Smooth muscle cell (in vitro differentiated cells): ENCODE measurements around the gene METTL3. TPM values are rescaled to one million over a fixed set of nuclear protein-coding genes. Genes with fewer than 3 reads are reported as not detected.

Source experiments
- DNase-seq: peaks from one replicate; lab custom pipeline; 2025; ENCODE audit not compliant: unreplicated experiment; lab: John Stamatoyannopoulos, UW
- H2AFZ ChIP-seq: fragments of 200-600 bp; sonication (generic); 2 replicates; pipeline ENCODE4 v1.6.0; 2016; ENCODE audit warnings: antibody characterized with exemption, low read depth, mild to moderate bottlenecking
- H3F3A ChIP-seq: fragments of 200-600 bp; sonication (generic); 2 replicates; pipeline ENCODE4 v1.6.0; 2017; ENCODE audit warnings: antibody characterized with exemption, low read depth
- H3K27ac ChIP-seq: fragments of 200-600 bp; sonication (generic); 2 replicates; pipeline ENCODE4 v1.5.1; 2016; ENCODE audit warnings: low read depth, mild to moderate bottlenecking
- H3K27me3 ChIP-seq: fragments of 200-600 bp; sonication (generic); 2 replicates; pipeline ENCODE4 v1.6.1; 2016; ENCODE audit warnings: low read depth, mild to moderate bottlenecking
- H3K36me3 ChIP-seq: fragments of 200-600 bp; sonication (generic); 2 replicates; pipeline ENCODE4 v1.5.1; 2016; ENCODE audit warnings: low read depth
- H3K4me1 ChIP-seq: fragments of 200-600 bp; sonication (generic); 2 replicates; pipeline ENCODE4 v1.5.1; 2016; ENCODE audit warnings: low read depth
- H3K4me2 ChIP-seq: fragments of 200-600 bp; sonication (generic); 2 replicates; pipeline ENCODE4 v1.6.0; 2016; ENCODE audit warnings: mild to moderate bottlenecking
- H3K4me3 ChIP-seq: fragments of 200-600 bp; sonication (generic); 2 replicates; pipeline ENCODE4 v1.5.1; 2016; ENCODE audit warnings: mild to moderate bottlenecking
- H3K79me2 ChIP-seq: fragments of 200-600 bp; sonication (generic); 2 replicates; pipeline ENCODE4 v1.6.0; 2016; ENCODE audit warnings: low read depth, mild to moderate bottlenecking
- H3K9ac ChIP-seq: fragments of 200-600 bp; sonication (generic); 2 replicates; pipeline ENCODE4 v1.6.0; 2016; ENCODE audit warnings: low read depth
- H3K9me3 ChIP-seq: fragments of 200-600 bp; sonication (generic); replicated peaks from 2 replicates; pipeline ENCODE4 v1.5.1; 2016; ENCODE audit warnings: low read depth
- H4K20me1 ChIP-seq: fragments of 200-600 bp; sonication (generic); 2 replicates; pipeline ENCODE4 v1.6.0; 2016; ENCODE audit warnings: low read depth
- CTCF ChIP-seq: fragments of 200-600 bp; sonication (generic); IDR thresholded peaks from 2 replicates; pipeline ENCODE4 v1.5.1; 2017; ENCODE audit warnings: borderline replicate concordance, mild to moderate bottlenecking, antibody characterized with exemption; ENCODE audit not compliant: insufficient read depth, poor library complexity, severe bottlenecking
- WGBS: methylation state at CpG from one replicate; pipeline ENCODE4 v1.1.7; 2016; ENCODE audit warnings: low lambda C conversion rate; 5-methylcytosine and 5-hydroxymethylcytosine counted together
- polyA plus RNA-seq: library from polyadenylated mRNA; unstranded; fragments of >200 nt; fragmentation: Nextera tagmentation; extraction: Ambion mirVana; gene quantifications from 2 replicates; pipeline ENCODE4 v1.2.1, GENCODE V29; 2016
- total RNA-seq: library from RNA; depleted of rRNA; stranded (reverse); fragments of >200 nt; gene quantifications from 2 replicates; pipeline ENCODE4 v1.2.3, GENCODE V29; 2014

Gene METTL3
- total and polyA plus RNA-seq, 2 experiments from 2014 or later, result 25.5 to 37.6 TPM

- DNase-seq, result no peak
- H3K36me3 ChIP-seq, result no peaks in the 10 kb centered on the region
- 88% methylated on average over 7 of the region's 7 CpGs for WGBS
- H3K27me3 ChIP-seq, result no peaks in the 10 kb centered on the region
- no peaks in the 10 kb centered on the region for H4K20me1 ChIP-seq
- H3F3A ChIP-seq, result no peaks in the 10 kb centered on the region
- H3K27ac ChIP-seq, result no peak overlapping the region
- no peaks in the 10 kb centered on the region for H3K79me2 ChIP-seq
- H3K4me3 ChIP-seq, result no peak overlapping the region
- H2AFZ ChIP-seq, result no peak overlapping the region
- H3K9ac ChIP-seq, result no peak overlapping the region
- H3K4me1 ChIP-seq, result peaks cover 29% of the 10 kb centered on the region
- no peak overlapping the region for H3K4me2 ChIP-seq
- TF ChIP-seq CTCF, result no peak
- H3K9me3 ChIP-seq, result no peaks in the 10 kb centered on the region
These were observed 12.1 kb upstream of the METTL3 start for GRCh38 chr14:21523203-21523602.

- WGBS, result 92% methylated on average over 2 of the region's 2 CpGs
- H3F3A ChIP-seq, result no peaks in the 10 kb centered on the region
- TF ChIP-seq CTCF, result no peak
- H3K4me3 ChIP-seq, result no peak overlapping the region
- H3K79me2 ChIP-seq, result no peaks in the 10 kb centered on the region
- H3K4me2 ChIP-seq, result no peak overlapping the region
- no peaks in the 10 kb centered on the region for H4K20me1 ChIP-seq
- H3K9me3 ChIP-seq, result no peaks in the 10 kb centered on the region
- no peak overlapping the region for H2AFZ ChIP-seq
- H3K36me3 ChIP-seq, result no peaks in the 10 kb centered on the region
- no peak overlapping the region for H3K27ac ChIP-seq
- DNase-seq, result no peak
- H3K27me3 ChIP-seq, result no peaks in the 10 kb centered on the region
- peaks cover 17% of the 10 kb centered on the region for H3K4me1 ChIP-seq
- no peak overlapping the region for H3K9ac ChIP-seq
These were observed 10.4 kb upstream of the METTL3 start for GRCh38 chr14:21521501-21521900.

GRCh38 chr14:21520767-21521166 is 9.6 kb upstream of the METTL3 start:
- DNase-seq, result no peak
- H3K4me3 ChIP-seq, result no peak overlapping the region
- H3K27ac ChIP-seq, result no peak overlapping the region
- H3K36me3 ChIP-seq, result no peaks in the 10 kb centered on the region
- WGBS, result 95% methylated on average over 1 of the region's 1 CpG
- peaks cover 16% of the 10 kb centered on the region for H3K4me1 ChIP-seq
- no peaks in the 10 kb centered on the region for H3F3A ChIP-seq
- no peaks in the 10 kb centered on the region for H3K9me3 ChIP-seq
- no peaks in the 10 kb centered on the region for H3K27me3 ChIP-seq
- H3K9ac ChIP-seq, result no peak overlapping the region
- no peak for TF ChIP-seq CTCF
- no peaks in the 10 kb centered on the region for H3K79me2 ChIP-seq
- H3K4me2 ChIP-seq, result no peak overlapping the region
- H4K20me1 ChIP-seq, result no peaks in the 10 kb centered on the region
- H2AFZ ChIP-seq, result no peak overlapping the region

GRCh38 chr14:21518725-21519124 is 7.6 kb upstream of the METTL3 start:
- no peak for TF ChIP-seq CTCF
- no peaks in the 10 kb centered on the region for H3K36me3 ChIP-seq
- no peak overlapping the region for H3K4me3 ChIP-seq
- no peak overlapping the region for H3K4me2 ChIP-seq
- H3F3A ChIP-seq, result no peaks in the 10 kb centered on the region
- H3K9ac ChIP-seq, result no peak overlapping the region
- DNase-seq, result no peak
- peaks cover 16% of the 10 kb centered on the region for H3K4me1 ChIP-seq
- no peaks in the 10 kb centered on the region for H3K9me3 ChIP-seq
- no peak overlapping the region for H2AFZ ChIP-seq
- no peaks in the 10 kb centered on the region for H4K20me1 ChIP-seq
- H3K27ac ChIP-seq, result no peak overlapping the region
- no peaks in the 10 kb centered on the region for H3K27me3 ChIP-seq
- no peaks in the 10 kb centered on the region for H3K79me2 ChIP-seq
- WGBS, result 84% methylated on average over 2 of the region's 2 CpGs
